HepG2 (cell line): ENCODE measurements around the gene HSD17B2. TPM values are rescaled to one million over a fixed set of nuclear protein-coding genes. Genes with fewer than 3 reads are reported as not detected.

Experiments
- AFF4 ChIP-seq: sonication (generic); formaldehyde crosslinking; IDR thresholded peaks from 2 replicates; pipeline ENCODE4 v1.4.0; 2020; ENCODE audit warnings: missing genetic modification reagents
- CREM ChIP-seq, 2 experiments: sonication (generic) in 1 of 2; formaldehyde crosslinking in 1 of 2; IDR thresholded peaks; 2 replicates each; pipeline versions ENCODE4 v1.4.0 to v1.6.1; 2016 to 2020; ENCODE audit warnings: antibody characterized with exemption in 1 of 2, mild to moderate bottlenecking in 1 of 2, missing genetic modification reagents in 1 of 2
- ETV5 ChIP-seq: IDR thresholded peaks from 2 replicates; pipeline ENCODE4 v1.6.1; 2018; ENCODE audit warnings: missing biosample characterization, missing genetic modification reagents, inconsistent platforms, borderline replicate concordance
- GFI1 ChIP-seq: sonication (generic); formaldehyde crosslinking; IDR thresholded peaks from 2 replicates; pipeline ENCODE4 v1.5.0; 2020; ENCODE audit warnings: missing genetic modification reagents, mild to moderate bottlenecking, borderline replicate concordance
- HNF4A ChIP-seq: sonication (generic); formaldehyde crosslinking; IDR thresholded peaks from 2 replicates; pipeline ENCODE4 v1.4.0; 2020; ENCODE audit warnings: missing genetic modification reagents
- NR2C2 ChIP-seq: sonication (generic); formaldehyde crosslinking; IDR thresholded peaks from 2 replicates; pipeline ENCODE4 v1.4.0; 2020; ENCODE audit warnings: missing genetic modification reagents, mild to moderate bottlenecking, moderate library complexity, borderline replicate concordance
- PAXIP1 ChIP-seq: sonication (generic); formaldehyde crosslinking; conservative IDR thresholded peaks from 2 replicates; pipeline ENCODE4 v1.4.0; 2020; ENCODE audit warnings: mild to moderate bottlenecking, missing genetic modification reagents, moderate library complexity
- PHF21A ChIP-seq: sonication (generic); formaldehyde crosslinking; IDR thresholded peaks from 2 replicates; pipeline ENCODE4 v1.5.0; 2020; ENCODE audit warnings: mild to moderate bottlenecking, missing genetic modification reagents
- SAP130 ChIP-seq: IDR thresholded peaks from 2 replicates; pipeline ENCODE4 v1.6.1; 2016; ENCODE audit warnings: low read depth
- TP53 ChIP-seq: sonication (generic); formaldehyde crosslinking; conservative IDR thresholded peaks from 2 replicates; pipeline ENCODE4 v1.4.0; 2020; ENCODE audit warnings: missing genetic modification reagents
- YEATS4 ChIP-seq: sonication (generic); formaldehyde crosslinking; IDR thresholded peaks from 2 replicates; pipeline ENCODE4 v1.4.0; 2020; ENCODE audit warnings: missing genetic modification reagents, borderline replicate concordance
- ZBTB8A ChIP-seq: sonication (generic); formaldehyde crosslinking; IDR thresholded peaks from 2 replicates; pipeline ENCODE4 v1.4.0; 2020; ENCODE audit warnings: mild to moderate bottlenecking, low read depth, missing genetic modification reagents, borderline replicate concordance
- ZNF556 ChIP-seq: sonication (generic); formaldehyde crosslinking; IDR thresholded peaks from 2 replicates; pipeline ENCODE4 v1.4.0; 2020; ENCODE audit warnings: mild to moderate bottlenecking, missing genetic modification reagents, borderline replicate concordance
- ZSCAN21 ChIP-seq: sonication (generic); formaldehyde crosslinking; IDR thresholded peaks from 2 replicates; pipeline ENCODE4 v1.8.0; 2022; ENCODE audit warnings: mild to moderate bottlenecking, missing genetic modification reagents, moderate library complexity, borderline replicate concordance
- polyA plus RNA-seq, 8 experiments: library from polyadenylated mRNA; depleted of rRNA in 3 of 8; stranded (reverse) in 7 of 8; unstranded in 1 of 8; fragments of >200 nt; fragmentation: Illumina TruSeq in 4 of 8; extraction: Trizol in 4 of 8; gene quantifications; 2 replicates each; pipeline versions ENCODE4 v1.2.1 to v1.2.3, GENCODE V29; 2011 to 2016; ENCODE audit warnings: low read depth in 4 of 8, missing spikeins in 1 of 8, mixed read lengths in 1 of 8; ENCODE audit not compliant: insufficient read depth in 1 of 8
- total RNA-seq, 5 experiments: library from RNA; depleted of rRNA; stranded (reverse); fragments of >200 nt; fragmentation: Illumina TruSeq; extraction: Trizol; gene quantifications; 2 replicates each; pipeline ENCODE4 v1.2.3, GENCODE V29; 2016; ENCODE audit warnings: low read depth in 1 of 5
- TF ChIP-seq, protein P1 (sequence below): sonication (generic); formaldehyde crosslinking; IDR thresholded peaks from 2 replicates; pipeline ENCODE4 v1.4.0; 2020; ENCODE audit warnings: missing genetic modification reagents
- TF ChIP-seq, protein P2 (sequence below): sonication (generic); formaldehyde crosslinking; IDR thresholded peaks from 2 replicates; pipeline ENCODE4 v1.4.0; 2020; ENCODE audit warnings: missing genetic modification reagents, borderline replicate concordance

Gene HSD17B2
- total and polyA plus RNA-seq, 2 of the 13 experiments (the other 11 are each of a cell fraction or from before 2014, with no cell fraction given) = 26.3 to 69.3 TPM

GRCh38 chr16:82059983-82060421, 24.9 kb downstream of the HSD17B2 start (continued):
- TF ChIP-seq, protein P1, sequence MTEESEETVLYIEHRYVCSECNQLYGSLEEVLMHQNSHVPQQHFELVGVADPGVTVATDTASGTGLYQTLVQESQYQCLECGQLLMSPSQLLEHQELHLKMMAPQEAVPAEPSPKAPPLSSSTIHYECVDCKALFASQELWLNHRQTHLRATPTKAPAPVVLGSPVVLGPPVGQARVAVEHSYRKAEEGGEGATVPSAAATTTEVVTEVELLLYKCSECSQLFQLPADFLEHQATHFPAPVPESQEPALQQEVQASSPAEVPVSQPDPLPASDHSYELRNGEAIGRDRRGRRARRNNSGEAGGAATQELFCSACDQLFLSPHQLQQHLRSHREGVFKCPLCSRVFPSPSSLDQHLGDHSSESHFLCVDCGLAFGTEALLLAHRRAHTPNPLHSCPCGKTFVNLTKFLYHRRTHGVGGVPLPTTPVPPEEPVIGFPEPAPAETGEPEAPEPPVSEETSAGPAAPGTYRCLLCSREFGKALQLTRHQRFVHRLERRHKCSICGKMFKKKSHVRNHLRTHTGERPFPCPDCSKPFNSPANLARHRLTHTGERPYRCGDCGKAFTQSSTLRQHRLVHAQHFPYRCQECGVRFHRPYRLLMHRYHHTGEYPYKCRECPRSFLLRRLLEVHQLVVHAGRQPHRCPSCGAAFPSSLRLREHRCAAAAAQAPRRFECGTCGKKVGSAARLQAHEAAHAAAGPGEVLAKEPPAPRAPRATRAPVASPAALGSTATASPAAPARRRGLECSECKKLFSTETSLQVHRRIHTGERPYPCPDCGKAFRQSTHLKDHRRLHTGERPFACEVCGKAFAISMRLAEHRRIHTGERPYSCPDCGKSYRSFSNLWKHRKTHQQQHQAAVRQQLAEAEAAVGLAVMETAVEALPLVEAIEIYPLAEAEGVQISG (CRISPR knock-in tag) = peak; percentile 28; the same call in 1 of the 2 replicates
- 0 out of 2 replicates have a peak, but pooled peaks have one; percentile 30 for TF ChIP-seq YEATS4 (CRISPR knock-in tag)
- no peak for TF ChIP-seq ZNF556 (CRISPR knock-in tag)
- TF ChIP-seq SAP130 (CRISPR knock-in tag) = peak; percentile 42
- TF ChIP-seq PHF21A = peak; percentile 57; the same call in 1 of the 2 replicates
- peak; percentile 72; the same call in 1 of the 2 replicates for TF ChIP-seq NR2C2 (CRISPR knock-in tag)
- TF ChIP-seq, protein P2, sequence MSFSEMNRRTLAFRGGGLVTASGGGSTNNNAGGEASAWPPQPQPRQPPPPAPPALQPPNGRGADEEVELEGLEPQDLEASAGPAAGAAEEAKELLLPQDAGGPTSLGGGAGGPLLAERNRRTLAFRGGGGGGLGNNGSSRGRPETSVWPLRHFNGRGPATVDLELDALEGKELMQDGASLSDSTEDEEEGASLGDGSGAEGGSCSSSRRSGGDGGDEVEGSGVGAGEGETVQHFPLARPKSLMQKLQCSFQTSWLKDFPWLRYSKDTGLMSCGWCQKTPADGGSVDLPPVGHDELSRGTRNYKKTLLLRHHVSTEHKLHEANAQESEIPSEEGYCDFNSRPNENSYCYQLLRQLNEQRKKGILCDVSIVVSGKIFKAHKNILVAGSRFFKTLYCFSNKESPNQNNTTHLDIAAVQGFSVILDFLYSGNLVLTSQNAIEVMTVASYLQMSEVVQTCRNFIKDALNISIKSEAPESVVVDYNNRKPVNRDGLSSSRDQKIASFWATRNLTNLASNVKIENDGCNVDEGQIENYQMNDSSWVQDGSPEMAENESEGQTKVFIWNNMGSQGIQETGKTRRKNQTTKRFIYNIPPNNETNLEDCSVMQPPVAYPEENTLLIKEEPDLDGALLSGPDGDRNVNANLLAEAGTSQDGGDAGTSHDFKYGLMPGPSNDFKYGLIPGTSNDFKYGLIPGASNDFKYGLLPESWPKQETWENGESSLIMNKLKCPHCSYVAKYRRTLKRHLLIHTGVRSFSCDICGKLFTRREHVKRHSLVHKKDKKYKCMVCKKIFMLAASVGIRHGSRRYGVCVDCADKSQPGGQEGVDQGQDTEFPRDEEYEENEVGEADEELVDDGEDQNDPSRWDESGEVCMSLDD = peak; percentile 60; the same call in 1 of the 2 replicates
- peak; percentile 69; the same call in 1 of the 2 replicates for TF ChIP-seq CREM (IDR thresholded peaks at IDR 0.05)
- no peak for TF ChIP-seq CREM (CRISPR knock-in tag; IDR thresholded peaks at IDR 0.05)
- no peak for TF ChIP-seq TP53 (CRISPR knock-in tag)
- TF ChIP-seq ZSCAN21 = peak; percentile 62; the same call in 1 of the 2 replicates
- TF ChIP-seq GFI1 = peak; percentile 95
- no peak for TF ChIP-seq AFF4
- TF ChIP-seq ETV5 (CRISPR knock-in tag) = peak; percentile 28; the same call in 1 of the 2 replicates
- TF ChIP-seq PAXIP1 = peak; percentile 74
- TF ChIP-seq HNF4A (CRISPR knock-in tag) = peak; percentile 94
- no peak for TF ChIP-seq ZBTB8A
